Measurements from ENCODE around the gene NPVF. TPM values are rescaled to one million over a fixed set of nuclear protein-coding genes. Genes with fewer than 3 reads are reported as not detected.

Gene NPVF
- total RNA-seq, 2 donors from 2014 or later, result not detected

DNA sequence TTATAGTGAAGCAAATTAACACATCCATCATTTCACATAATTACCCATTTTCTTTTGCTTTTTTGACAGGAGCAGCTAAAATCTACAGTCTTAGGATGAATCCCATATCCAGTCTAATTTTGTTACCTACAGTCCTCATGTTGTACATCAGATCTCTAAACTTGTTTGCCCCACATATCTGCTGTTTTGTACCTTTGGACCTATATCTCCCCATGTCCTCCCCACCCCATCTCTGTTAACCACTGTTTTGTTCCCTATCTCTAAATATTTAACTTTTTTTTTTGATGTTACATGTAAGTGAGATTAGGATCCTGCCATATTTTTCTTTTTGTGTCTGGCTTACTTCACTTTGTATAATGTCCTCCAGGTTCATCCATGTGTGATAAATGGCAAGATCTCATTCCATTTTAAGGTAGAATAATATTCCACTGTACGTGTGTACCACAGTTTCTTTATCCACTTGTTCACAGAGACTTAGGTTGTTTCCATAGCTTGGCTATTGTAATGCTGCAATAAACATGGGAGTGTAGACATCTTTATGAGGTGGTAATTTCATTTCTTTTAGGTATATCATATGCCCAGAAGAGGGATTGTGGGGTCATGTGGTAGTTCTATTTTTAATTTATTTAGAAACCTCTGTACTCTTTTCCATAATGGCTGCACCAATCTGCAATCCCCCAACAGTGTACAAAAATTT, 19.6 kb downstream of the NPVF start:
- WGBS, 2 donors, result 86 to 91% methylated on average over 1 of the region's 1 CpG
- intact Hi-C loops (cut with DNase I), result no loop called here
- ATAC-seq (no peak), DNase-seq (no peak)
- Histone ChIP-seq H3K4me3 (no peak overlapping the region), H3K36me3 (replicated peaks in 1 of 2; ENCODE audit: insufficient read depth in 1 of 2, low read depth in 2 of 2) (no peaks in the 10 kb centered on the region), H3K27me3 (no peaks in the 10 kb centered on the region), H3K27ac (no peak overlapping the region), H3K4me1 (no peaks in the 10 kb centered on the region), H3K9me3 (no peaks in the 10 kb centered on the region)
- TF ChIP-seq POLR2A (IDR thresholded peaks at IDR 0.05), result no peak
- TF ChIP-seq, protein P1, sequence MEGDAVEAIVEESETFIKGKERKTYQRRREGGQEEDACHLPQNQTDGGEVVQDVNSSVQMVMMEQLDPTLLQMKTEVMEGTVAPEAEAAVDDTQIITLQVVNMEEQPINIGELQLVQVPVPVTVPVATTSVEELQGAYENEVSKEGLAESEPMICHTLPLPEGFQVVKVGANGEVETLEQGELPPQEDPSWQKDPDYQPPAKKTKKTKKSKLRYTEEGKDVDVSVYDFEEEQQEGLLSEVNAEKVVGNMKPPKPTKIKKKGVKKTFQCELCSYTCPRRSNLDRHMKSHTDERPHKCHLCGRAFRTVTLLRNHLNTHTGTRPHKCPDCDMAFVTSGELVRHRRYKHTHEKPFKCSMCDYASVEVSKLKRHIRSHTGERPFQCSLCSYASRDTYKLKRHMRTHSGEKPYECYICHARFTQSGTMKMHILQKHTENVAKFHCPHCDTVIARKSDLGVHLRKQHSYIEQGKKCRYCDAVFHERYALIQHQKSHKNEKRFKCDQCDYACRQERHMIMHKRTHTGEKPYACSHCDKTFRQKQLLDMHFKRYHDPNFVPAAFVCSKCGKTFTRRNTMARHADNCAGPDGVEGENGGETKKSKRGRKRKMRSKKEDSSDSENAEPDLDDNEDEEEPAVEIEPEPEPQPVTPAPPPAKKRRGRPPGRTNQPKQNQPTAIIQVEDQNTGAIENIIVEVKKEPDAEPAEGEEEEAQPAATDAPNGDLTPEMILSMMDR (IDR thresholded peaks at IDR 0.05), result no peak

DNA sequence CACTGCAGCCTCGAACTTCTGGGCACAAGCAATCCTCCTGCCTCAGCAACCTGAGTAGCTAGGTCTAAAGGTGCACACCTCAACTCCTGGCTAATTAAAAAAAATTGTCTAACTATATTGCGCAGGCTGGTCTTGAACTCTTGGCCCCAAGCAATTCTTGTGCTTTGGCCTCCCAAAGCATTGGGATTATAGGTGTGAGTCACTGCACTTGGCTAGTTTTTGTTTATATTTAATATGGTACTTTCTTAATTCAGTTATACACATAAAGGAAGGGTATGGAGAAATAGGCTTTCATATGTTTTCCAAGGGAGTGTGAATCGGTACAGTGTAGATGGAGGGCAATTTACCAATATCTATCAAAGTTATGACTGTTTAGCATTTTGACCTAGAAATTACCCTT, 20.4 kb downstream of the NPVF start:
- TF ChIP-seq, protein P1 (IDR thresholded peaks at IDR 0.05), result no peak
- TF ChIP-seq POLR2A (IDR thresholded peaks at IDR 0.05), result no peak
- Histone ChIP-seq H3K27ac (no peak overlapping the region), H3K4me1 (no peaks in the 10 kb centered on the region), H3K4me3 (no peak overlapping the region), H3K27me3 (no peaks in the 10 kb centered on the region), H3K36me3 (replicated peaks in 1 of 2; ENCODE audit: insufficient read depth in 1 of 2, low read depth in 2 of 2) (no peaks in the 10 kb centered on the region), H3K9me3 (no peaks in the 10 kb centered on the region)
- intact Hi-C loops (cut with DNase I), result no loop called here
- WGBS, 2 donors, result 79 to 81% methylated on average over 3 of the region's 3 CpGs
- ATAC-seq (no peak), DNase-seq (no peak)

DNA sequence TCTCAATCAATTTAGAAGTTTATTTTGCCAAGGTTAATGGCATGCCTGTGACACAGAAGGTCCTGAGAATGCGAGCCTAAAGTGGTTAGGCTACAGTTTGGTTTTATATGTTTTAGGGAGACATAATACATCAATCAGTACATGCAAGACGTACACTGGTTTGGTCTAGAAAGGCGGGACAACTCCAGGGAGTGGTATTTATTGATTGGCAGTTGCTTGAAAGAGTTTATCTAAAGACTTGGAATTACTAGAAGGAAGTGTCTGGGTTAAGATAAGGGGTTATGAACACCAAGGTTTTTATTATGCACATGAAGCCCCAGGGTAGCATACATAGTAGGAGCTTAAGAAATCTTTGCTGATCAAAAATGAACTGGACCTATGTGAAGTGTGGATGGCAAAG, 21.5 kb downstream of the NPVF start:
- intact Hi-C loops (cut with DNase I), result no loop called here
- Histone ChIP-seq H3K4me3 (no peak overlapping the region), H3K4me1 (no peaks in the 10 kb centered on the region), H3K27me3 (no peaks in the 10 kb centered on the region), H3K36me3 (replicated peaks in 1 of 2; ENCODE audit: insufficient read depth in 1 of 2, low read depth in 2 of 2) (no peaks in the 10 kb centered on the region), H3K9me3 (no peaks in the 10 kb centered on the region), H3K27ac (no peak overlapping the region)
- ATAC-seq, result no peak
- no peak for TF ChIP-seq POLR2A (IDR thresholded peaks at IDR 0.05)
- TF ChIP-seq, protein P1 (IDR thresholded peaks at IDR 0.05), result no peak
- DNase-seq, result no peak
- 57 to 68% methylated on average over 3 of the region's 3 CpGs for WGBS, 2 donors

DNA sequence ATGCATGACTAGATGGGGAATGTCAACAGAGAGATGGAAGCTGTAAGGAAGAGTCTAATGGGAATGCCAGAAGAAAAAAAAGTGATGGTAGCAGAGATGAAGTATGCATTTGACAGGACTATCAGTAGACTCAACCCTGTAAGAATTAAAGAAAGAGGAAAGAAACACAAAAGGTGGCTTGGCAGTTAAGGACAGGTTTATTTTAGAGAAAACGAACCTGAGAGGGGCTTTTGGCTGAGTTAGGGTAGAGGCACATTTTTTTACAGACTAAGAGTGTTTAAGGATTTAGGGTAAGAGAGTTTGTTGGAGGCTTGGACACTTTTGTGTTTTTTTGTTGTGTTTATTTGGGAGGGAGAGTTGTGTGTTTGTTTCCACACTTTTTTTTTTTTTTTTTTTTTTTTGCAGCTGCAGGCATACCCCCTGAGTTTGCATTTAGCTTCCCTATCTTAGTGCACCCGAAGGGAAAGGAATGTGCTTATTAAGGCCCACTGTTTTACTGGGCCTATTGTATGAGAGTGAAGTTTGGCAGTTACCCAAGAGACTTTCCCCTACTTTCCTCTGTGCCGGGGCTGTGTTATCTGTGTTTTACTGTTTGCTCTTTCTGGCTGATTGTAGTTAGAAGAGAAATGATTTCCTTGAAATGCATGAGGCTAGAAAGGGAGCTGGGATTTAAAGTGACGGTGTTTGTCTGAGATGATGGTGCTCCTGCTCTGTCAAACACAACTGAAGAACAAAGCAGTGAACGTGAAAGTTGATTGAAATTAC, 32.0 kb downstream of the NPVF start:
- peaks cover 15% of the 10 kb centered on the region for H3K4me1 ChIP-seq
- DNase-seq (peak; percentile 32 to 71 (median 52)), ATAC-seq (peak; percentile 87)
- no peak for TF ChIP-seq POLR2A (IDR thresholded peaks at IDR 0.05)
- TF ChIP-seq, protein P1 (IDR thresholded peaks at IDR 0.05), result no peak
- WGBS, 2 donors, result 17 to 28% methylated on average over 5 of the region's 5 CpGs
- peak overlapping the region in 2 of 4 donors; percentile 17 to 29 for H3K27ac ChIP-seq
- no peaks in the 10 kb centered on the region for H3K27me3 ChIP-seq
- H3K9me3 ChIP-seq, result no peaks in the 10 kb centered on the region
- no peak overlapping the region for H3K4me3 ChIP-seq
- intact Hi-C loops (cut with DNase I), result no loop called here
- H3K36me3 ChIP-seq (replicated peaks in 1 of 2; ENCODE audit: insufficient read depth in 1 of 2, low read depth in 2 of 2), result no peaks in the 10 kb centered on the region
